ENCODE measurements around the gene DNAJC9.

The DNAJC9 gene

DNA sequence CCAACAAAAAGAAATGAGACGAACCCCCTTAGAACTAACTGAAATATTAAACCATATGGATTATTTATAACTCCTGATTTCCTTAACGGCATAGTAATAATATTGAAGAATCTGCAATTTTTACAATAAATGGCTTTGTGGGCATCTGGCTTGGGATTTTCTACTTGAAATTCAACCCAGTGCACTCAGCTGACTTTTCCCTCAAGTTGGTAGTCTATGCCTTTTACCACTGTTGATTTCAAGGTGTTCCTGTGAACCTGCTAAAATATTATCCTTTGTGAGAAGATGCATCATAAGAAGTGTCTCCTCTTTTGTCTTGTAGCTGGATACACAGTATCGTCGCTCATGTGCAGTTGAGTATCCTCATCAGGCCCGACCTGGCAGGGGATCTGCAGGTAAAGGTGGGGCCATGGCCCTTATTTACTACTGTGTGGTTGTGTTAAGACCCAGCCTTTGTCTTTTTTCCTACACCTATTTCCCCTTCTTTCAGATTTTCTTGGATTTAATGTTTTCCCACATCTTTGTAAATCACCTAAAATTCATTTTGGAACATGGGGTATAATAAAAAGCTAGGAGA lies 8.0 kb downstream of the DNAJC9 start:
- DNase-seq, result no peak

DNA sequence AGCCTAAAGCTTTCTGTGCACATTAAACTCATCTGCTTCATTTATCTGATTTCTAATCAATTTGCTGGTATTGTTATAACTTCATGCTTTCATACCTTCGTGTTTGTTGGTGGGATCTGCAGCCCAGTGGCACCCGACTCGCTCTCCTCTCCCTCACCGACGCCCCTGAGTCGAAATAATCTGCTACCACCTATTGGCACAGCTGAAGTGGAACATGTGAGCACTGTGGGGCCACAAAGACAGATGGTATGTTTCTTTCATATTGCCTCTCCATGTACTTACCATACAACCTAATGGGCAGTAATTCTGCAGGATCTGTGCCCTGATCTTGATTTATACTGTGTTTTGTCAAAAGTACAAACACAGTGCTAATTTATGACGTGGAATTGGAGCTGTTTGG lies 12.4 kb downstream of the DNAJC9 start:
- DNase-seq, result no peak

DNA sequence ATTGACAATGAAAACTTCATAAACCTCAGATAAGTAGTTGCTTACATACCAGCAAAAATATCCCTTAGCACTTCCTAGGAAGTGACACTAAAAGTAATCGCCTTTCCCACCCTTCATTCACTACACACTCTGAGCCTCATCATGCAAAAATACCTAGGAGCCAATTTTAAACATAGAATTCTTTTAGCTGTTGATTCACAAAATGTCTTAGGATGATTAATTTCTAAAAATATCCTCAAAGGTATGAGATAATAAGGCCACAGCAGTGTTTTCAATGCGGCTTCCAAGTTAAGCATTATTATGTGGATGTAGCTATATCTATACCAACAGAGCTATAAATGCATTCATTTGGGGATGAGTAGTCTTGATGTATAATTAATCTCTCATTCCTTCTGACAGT lies 13.2 kb downstream of the DNAJC9 start:
- no peak for DNase-seq

DNA sequence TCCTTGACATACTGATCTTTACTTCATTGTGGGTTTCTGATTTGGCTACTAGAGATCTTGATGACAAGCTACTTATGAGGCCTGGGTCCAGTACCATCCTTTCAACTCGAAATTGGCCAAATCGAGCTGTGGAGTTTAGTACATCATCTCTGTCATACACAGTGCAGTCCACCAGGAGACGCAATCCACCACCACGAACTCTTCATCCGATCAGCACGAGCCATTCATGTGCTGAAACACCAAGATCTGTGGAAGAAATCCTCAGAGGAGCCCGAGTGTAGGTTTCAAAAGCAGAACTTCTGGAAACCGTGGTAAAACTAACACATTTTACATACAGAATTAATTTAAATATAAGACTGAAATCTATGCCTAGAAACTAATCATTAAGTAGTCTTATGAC lies 14.2 kb downstream of the DNAJC9 start:
- DNase-seq, result no peak

DNA sequence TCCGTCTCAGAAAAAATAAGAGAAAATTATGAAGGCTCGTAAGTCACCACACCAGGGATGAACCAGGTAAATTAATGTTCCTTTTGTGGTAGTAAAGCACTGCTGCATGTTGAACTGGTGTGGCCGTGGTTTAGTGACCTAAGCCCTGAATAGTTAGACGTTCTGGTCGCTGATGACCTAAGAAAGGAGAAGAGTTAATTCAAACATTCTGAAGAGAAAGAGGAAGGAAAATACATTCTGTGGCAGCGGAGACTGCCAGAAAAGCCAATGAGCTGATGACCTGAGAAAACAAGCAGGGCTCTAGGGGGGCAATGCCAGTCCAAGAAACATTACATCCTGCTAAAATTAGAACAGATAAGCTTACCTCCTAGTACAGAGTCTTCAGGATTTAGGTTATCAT lies 17.5 kb downstream of the DNAJC9 start:
- no peak for DNase-seq

DNA sequence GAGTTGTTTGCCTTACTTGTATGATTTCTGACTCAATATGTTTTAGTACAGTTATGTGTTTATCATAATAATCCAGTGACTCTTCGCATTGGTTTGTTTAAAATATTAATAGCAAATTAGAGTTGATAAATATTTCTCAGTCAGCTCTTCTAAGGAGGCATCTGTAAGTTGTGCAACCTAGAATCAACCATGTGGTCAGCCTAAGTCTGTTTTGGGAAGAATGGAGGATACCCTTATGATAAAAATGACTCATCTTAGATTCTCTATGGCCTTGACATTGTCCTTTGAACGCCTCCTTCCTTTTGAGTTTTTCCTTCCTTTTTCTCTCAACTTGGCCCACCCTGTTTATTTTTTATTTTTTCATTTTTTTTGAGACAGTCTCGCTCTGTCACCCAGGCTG lies 18.8 kb downstream of the DNAJC9 start:
- DNase-seq, result no peak

DNA sequence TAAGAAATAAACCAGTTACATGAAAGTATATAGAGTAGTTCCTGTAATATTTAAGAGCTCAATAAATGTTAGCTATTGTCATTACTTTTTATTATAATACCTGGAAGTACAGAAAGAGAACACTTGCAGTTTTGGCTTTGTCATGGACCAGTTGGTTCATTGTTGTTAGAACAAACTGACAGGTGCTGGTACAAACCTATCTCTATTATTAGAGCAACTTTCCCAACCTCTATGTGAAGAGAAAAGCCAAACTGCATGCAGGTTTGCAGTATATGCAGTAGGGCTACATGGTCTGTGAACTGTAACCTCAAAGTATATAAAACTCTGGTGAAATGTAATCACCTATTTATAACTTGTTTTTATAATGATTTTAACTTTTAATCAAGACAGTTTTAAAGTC lies 20.4 kb downstream of the DNAJC9 start:
- DNase-seq, result no peak

DNA sequence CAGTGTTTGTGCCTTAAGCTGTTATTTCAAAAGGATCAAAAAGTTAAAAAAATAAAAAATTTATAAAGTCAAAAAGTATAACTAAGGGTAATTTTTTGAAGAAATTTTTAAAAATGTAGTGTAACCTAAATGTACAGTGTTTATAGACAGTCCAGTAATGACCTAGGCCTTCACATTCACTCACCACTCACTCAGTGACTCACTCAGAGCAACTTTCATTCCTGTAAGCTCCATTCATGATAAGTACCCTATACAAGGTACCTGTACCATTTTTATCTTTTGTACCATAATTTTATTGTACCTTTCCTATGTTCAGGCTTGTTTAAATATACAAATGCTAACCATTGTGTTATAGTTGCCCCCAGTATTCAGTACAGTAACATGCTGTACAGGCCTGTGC lies 21.5 kb downstream of the DNAJC9 start:
- no peak for DNase-seq

DNA sequence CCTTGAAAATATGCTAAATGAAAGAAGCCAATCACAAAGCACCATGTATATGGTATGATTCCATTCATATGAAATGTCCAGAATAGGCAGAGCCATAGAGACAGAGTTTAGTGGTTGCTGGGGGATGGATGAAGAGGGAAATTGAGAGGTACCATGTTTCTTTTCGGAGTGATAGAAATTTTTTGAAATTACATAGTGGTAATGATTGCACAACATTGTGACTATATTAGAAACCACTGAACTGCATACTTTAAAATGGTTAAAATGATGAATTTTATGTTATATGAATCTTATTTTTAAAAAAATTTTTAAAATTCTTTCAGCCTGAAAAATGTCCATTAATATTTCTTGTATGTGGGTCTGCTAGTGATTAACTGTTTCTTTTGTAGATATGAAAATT lies 26.1 kb downstream of the DNAJC9 start:
- no peak for DNase-seq

DNA sequence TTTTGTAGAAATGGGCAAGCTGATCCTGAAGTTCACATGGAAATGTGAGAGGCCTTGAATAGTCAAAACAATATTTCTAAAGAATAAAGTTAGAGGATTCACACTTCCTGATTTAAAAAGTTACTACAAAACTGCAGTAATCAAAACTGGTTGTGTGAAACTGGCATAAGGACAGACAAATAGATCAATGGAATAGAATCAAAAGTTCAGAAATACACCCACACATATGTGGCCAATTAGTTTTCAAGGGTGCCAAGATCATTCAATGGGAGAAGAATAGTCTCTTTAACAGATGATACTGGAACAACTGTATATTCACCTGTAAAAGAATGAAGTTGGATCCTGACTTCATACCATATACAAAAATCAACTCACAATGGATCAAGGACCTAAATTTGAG lies 27.7 kb downstream of the DNAJC9 start:
- DNase-seq, result no peak

DNA sequence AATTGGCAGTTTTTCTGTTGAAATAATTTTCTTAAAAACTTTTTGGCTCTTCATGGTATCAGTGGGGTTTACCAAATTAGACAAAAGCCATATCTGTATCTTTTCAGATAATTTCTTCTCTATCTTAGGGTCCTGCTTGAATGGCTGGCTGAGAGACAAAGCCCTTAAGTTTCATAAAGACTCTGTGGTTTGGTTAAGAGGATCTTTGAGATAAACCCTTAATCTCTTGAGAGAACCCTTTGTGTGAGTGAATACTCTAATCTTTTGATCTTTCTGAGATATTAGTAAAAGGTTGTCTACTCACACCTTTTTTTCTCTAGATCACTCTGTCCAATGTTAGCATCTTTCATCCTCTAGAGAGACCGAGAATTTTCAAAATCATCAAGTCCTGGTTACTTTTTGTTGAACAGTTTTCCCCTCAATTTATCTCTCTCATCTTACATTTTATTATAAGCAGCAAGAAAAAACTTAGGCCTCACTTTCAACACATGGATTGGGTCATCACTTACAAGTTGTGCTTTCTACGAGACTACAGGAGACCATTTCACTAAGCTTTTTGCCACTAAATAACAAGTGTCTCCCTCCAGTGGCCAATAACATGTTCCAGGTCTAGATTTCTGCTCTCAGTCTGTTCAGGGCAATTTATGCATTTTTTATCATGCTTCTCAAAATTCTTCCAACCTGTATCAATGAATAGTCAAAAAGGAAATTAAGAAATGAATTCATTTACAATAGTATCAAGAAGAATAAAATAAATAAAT lies 28.4 kb downstream of the DNAJC9 start:
- peak in 1 of 2 donors; percentile 16 for DNase-seq

DNA sequence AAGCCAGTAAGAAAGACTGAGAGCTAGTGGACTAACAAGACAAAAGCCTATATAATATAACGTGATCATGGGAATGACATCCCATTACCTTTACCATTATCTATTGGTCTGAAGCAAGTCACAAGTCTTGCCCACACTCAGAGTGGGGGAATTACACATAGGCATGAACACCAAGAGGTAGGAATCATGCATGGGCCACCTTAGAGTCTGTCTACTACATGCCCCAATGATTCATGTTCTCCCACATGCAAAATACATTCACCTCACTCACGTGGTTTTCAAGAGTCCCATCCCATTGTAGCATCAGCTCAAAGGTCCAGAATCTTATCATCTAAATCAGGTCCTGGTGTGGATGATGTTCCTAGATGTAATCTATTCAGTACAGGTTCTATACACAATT lies 29.4 kb downstream of the DNAJC9 start:
- no peak for DNase-seq

DNA sequence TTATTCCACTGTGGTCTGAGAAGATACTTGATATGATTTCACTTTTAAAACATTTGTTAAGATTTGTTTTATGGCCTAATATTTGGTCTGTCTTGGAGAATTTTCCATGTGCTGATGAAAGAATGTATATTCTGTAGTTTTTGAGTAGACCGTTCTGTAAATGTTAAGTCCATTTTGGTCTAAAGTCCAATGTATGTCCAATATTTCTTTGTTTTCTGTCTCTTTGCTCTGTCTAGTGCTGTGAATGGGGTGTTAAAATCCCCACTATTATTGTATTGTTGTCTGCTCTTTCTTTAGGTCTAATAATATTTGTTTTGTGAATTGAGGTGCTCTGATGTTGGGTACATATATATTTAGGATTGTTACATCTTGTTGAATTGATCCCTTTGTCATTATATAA lies 31.3 kb downstream of the DNAJC9 start:
- DNase-seq, result no peak

DNA sequence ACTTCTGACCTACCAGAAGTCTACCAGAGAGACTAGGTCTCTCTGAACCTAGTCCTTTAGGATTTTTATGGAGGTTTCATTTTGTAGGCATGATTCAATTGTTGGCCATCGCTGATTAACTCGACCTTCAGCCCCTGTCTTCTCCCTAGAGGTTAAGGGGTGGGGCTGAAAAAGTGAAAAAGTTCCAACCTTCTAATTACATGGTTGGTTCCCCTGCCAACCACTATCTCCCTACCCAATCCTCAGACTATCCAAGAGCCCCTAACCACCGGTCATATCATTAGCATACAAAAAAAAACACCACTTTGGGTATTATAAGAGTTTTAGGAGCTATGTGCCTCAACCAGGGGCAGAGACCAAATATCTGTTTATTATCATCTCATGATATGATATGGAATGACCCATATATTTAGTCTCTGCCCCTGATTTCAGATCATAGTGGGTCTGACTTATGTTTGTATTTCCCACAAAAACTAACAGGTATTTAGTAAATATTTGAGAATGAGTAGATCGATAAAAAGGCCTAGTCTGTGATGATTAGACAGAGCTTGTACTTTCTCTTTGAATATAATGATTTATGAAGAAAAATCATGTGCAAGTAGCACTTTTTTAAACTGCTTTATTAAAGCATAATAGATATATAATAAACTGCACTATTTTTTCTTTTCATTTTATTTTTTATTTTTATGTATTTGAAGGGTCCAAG lies 35.8 kb downstream of the DNAJC9 start:
- no peak for DNase-seq

DNA sequence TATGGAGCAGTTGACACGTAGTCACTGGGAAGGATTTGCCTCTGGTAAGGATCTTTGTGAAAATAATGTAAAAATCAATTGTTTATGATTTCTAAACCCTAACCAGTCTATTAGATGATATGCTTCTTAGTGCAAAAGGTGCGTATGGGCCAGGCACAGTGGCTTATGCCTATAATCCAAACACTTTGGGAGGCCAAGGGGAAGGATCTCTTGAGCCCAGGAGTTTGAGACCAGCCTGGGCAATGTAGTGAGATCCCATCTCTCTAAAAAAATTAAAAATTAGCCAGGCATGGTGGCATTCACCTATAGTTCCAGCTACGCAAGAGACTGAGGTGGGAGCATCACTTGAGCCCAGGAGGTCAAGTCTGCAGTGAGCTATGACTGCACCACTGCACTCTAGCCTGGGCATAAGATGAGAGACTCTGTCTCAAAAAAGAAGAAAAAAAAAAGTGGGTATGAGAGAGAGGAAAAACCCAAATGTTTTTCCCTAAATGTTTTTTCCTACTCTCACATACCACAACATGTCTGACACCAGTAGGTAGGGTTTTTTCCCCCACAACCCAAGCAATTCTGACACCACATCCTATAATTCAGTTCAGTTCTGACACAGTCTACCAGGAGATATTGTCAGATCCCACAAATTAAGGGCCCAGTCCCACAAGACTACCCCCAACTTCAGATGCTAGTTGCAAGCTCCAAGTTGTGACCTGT lies 36.5 kb downstream of the DNAJC9 start:
- no peak for DNase-seq

DNA sequence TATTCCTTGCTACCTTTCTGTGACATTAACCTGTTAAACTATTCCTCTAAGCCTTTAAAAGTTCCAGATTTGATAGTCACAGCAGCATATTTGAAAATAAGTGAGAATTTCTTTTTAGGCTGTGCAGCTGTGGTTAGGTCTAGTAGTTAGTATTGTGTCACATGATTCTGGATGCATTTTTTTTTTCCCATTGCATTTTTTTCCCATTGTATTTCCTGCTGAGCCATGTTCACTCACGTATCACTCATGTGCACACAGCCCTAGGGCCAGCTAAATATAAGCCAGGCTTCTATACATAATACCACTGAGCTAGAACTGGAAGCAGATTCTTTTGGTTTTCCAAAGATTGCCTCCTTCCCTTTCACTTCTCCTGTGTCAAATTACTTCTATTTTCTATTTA lies 37.4 kb downstream of the DNAJC9 start:
- DNase-seq, result no peak

DNA sequence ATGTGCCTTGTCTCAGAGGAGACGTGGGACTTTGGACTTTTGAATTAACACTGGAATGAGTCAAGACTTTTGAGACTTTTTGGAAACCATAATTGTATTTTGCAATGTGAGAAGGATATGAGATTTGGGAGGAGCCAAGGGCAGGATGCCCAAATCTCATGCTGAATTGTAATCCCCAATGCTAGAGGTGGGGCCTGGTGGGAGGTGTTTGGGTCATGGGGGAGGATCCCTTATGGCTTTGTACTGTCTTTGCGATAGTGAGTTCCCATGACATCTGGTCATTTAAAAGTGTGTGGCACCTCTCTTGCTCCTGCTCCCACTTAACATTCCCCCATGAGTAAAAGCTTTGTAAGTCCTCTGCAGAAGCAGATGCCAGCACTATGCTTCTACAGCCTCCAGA lies 39.2 kb downstream of the DNAJC9 start:
- DNase-seq, result no peak

DNA sequence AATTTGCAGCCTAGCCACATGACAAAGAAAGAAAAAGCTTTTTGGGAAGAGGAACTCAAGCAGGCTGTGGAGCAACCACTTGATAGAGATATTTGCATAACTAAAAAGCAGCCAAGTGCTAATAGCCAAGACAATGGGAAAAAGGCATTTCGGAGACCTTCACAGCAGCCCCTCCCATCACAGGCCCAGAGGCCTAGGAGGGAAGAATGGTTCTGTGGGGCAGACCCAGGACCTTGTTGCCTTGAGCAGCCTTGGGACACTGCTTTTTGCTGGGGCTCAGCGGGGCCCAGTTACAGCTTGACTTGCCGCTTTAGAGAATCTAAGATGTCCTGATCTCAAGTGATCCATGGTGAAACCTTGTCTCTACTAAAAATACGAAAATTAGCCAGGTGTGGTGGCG lies 40.7 kb downstream of the DNAJC9 start:
- no peak for DNase-seq

DNA sequence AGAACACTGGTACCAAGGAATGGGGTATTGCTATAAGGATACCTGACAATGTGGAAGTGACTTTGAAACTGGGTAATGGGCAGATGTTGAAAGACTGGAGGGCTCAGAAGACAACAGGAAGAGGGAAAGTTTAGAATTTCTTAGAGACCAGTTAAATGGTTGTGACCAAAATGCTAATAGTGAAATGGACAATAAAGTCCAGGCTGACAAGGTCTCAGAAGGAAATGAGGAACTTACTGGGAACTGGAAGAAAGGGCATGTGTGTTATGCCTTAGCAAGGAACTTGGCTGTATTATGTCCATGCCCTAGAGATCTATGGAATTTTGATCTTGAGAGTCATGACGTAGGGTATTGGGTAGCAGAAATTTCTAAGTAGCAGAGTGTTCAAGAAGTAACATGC lies 41.2 kb downstream of the DNAJC9 start:
- no peak for DNase-seq

DNA sequence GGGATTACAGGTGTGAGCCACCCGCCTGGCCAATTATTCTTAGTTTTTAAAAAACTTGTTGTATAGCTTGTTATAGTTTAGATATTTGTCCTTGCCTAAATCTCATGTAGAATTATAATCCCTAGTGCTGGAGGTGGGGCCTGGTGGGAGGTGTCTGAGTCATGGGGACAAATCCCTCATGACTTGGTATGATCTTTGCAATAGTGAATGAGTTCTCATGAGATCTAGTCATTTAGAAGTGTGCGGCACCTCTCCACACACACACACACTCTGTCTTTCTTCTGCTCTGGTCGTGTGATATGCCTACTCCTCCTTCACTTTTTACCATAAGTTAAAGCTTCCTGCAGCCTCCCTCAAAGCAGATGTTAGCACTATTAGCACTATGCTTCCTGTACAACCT lies 42.0 kb downstream of the DNAJC9 start:
- DNase-seq, result no peak
